ENCODE measurements around the gene ZNF138.

Gene ZNF138

DNA sequence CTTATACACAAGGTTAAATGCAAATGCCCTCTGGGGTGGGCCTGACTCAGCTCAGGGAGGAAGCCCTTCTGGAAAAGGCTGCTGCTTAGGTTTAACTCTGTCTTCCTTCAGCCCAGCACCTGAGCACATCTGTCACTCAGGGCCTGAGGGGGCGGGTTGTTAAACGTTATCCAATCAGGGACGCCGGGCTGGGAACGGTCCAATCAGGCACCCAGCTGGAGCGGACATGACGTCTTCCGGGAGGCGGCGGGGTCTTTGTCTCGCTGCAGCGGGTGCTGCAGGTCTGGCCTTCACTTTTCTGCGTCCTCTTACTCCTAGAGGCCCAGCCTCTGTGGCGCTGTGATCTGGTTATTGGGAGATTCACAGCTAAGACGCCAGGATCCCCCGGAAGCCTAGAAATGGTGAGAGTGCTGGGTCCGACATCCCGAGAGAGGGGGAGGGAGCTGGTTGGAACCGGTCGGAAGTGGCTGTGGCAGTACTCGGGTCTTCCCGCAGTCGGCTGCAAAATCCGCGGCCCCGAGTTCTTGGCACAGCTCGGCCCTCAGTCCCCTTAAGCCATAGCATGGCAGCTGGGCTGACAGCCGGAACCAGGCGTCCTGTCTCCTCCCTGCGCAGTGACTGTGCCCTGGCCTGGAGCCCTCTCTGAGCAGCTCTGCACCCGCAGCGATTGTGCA lies at the start of gene ZNF138:
TSS of gene ZNF138 (plus strand) at position 258 of the 674 bp plus-strand sequence. CDS start at position 399, 141 bp downstream.
- Histone ChIP-seq H3K4me3 (ENCODE audit: low read depth, low read length) (peak within 1 kb of the TSS; percentile 87), H3K27ac (ENCODE audit: extremely low read depth, low read depth, low read length) (peak within 1 kb of the TSS; percentile 72), H3K36me3 (ENCODE audit: control insufficient read depth in 2 of 2, insufficient read depth in 1 of 2, low read length in 2 of 2) (peaks cover 11 to 12% of the 10 kb centered on the region in 2 experiments; a peak in 2 of 3 replicates), H3K4me1 (ENCODE audit: control insufficient read depth, insufficient read depth, low read length) (no peaks in the 10 kb centered on the region), H3K9me3 (ENCODE audit: control insufficient read depth, insufficient read depth, low read depth, low read length) (no peaks in the 10 kb centered on the region)
- ChIA-PET POLR2A (interaction anchor here (0.6 to 1.3 kb wide), 11 partner anchors 9 to 579 kb away, joined by 3 to 9 read pairs (median 4); partner anchors contain the start of genes ERV3-1, ZNF107, ZNF680 and ZNF92), CTCF (interaction anchor here (0.6 kb wide), 1 partner anchor 1728 kb away, joined by 3 read pairs; no protein-coding TSS in a partner anchor)
- TF ChIP-seq EGR2 (tag by site-specific recombination; IDR thresholded peaks at IDR 0.05; ENCODE audit: low read depth) = no peak
- no peak for TF ChIP-seq YY1 (tag by site-specific recombination; IDR thresholded peaks at IDR 0.05)
- no peak for TF ChIP-seq OSR2 (tag by site-specific recombination; IDR thresholded peaks at IDR 0.05)
- no peak for TF ChIP-seq ZNF324 (tag by site-specific recombination; IDR thresholded peaks at IDR 0.05)
- TF ChIP-seq SCRT2 (tag by site-specific recombination; IDR thresholded peaks at IDR 0.05) = no peak
- TF ChIP-seq YY2 (tag by site-specific recombination; IDR thresholded peaks at IDR 0.05) = no peak
- TF ChIP-seq ZBTB17 (tag by site-specific recombination; IDR thresholded peaks at IDR 0.05) = peak; percentile 75
- no peak for TF ChIP-seq ZXDB (tag by site-specific recombination; IDR thresholded peaks at IDR 0.05)
- no peak for TF ChIP-seq ZNF777 (tag by site-specific recombination; IDR thresholded peaks at IDR 0.05; ENCODE audit: borderline replicate concordance)
- peak; percentile 54; the same call in 1 of the 2 replicates for TF ChIP-seq ZSCAN30 (tag by site-specific recombination; IDR thresholded peaks at IDR 0.05)
- TF ChIP-seq, protein P1, sequence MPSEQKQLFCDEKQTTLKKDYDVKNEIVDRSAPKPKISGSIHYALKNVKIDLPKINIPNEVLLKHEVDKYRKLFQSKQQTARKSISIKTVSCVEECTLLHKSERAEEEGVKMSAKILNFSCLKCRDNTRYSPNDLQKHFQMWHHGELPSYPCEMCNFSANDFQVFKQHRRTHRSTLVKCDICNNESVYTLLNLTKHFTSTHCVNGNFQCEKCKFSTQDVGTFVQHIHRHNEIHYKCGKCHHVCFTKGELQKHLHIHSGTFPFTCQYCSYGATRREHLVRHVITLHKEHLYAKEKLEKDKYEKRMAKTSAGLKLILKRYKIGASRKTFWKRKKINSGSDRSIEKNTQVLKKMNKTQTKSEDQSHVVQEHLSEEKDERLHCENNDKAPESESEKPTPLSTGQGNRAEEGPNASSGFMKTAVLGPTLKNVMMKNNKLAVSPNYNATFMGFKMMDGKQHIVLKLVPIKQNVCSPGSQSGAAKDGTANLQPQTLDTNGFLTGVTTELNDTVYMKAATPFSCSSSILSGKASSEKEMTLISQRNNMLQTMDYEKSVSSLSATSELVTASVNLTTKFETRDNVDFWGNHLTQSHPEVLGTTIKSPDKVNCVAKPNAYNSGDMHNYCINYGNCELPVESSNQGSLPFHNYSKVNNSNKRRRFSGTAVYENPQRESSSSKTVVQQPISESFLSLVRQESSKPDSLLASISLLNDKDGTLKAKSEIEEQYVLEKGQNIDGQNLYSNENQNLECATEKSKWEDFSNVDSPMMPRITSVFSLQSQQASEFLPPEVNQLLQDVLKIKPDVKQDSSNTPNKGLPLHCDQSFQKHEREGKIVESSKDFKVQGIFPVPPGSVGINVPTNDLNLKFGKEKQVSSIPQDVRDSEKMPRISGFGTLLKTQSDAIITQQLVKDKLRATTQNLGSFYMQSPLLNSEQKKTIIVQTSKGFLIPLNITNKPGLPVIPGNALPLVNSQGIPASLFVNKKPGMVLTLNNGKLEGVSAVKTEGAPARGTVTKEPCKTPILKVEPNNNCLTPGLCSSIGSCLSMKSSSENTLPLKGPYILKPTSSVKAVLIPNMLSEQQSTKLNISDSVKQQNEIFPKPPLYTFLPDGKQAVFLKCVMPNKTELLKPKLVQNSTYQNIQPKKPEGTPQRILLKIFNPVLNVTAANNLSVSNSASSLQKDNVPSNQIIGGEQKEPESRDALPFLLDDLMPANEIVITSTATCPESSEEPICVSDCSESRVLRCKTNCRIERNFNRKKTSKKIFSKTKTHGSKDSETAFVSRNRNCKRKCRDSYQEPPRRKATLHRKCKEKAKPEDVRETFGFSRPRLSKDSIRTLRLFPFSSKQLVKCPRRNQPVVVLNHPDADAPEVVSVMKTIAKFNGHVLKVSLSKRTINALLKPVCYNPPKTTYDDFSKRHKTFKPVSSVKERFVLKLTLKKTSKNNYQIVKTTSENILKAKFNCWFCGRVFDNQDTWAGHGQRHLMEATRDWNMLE (tag by site-specific recombination; conservative IDR thresholded peaks at IDR 0.05; ENCODE audit: low read depth) = peak; percentile 58
- TF ChIP-seq ZFHX2 (tag by site-specific recombination; conservative IDR thresholded peaks at IDR 0.05) = no peak
- TF ChIP-seq FEZF1 (tag by site-specific recombination; IDR thresholded peaks at IDR 0.05) = peak; percentile 41
- TF ChIP-seq ZNF2 (tag by site-specific recombination; IDR thresholded peaks at IDR 0.05) = peak; percentile 60
- TF ChIP-seq ZEB2 (tag by site-specific recombination; IDR thresholded peaks at IDR 0.05) = no peak
- TF ChIP-seq, protein P2, sequence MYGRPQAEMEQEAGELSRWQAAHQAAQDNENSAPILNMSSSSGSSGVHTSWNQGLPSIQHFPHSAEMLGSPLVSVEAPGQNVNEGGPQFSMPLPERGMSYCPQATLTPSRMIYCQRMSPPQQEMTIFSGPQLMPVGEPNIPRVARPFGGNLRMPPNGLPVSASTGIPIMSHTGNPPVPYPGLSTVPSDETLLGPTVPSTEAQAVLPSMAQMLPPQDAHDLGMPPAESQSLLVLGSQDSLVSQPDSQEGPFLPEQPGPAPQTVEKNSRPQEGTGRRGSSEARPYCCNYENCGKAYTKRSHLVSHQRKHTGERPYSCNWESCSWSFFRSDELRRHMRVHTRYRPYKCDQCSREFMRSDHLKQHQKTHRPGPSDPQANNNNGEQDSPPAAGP (tag by site-specific recombination; IDR thresholded peaks at IDR 0.05) = no peak
- TF ChIP-seq, protein P3, sequence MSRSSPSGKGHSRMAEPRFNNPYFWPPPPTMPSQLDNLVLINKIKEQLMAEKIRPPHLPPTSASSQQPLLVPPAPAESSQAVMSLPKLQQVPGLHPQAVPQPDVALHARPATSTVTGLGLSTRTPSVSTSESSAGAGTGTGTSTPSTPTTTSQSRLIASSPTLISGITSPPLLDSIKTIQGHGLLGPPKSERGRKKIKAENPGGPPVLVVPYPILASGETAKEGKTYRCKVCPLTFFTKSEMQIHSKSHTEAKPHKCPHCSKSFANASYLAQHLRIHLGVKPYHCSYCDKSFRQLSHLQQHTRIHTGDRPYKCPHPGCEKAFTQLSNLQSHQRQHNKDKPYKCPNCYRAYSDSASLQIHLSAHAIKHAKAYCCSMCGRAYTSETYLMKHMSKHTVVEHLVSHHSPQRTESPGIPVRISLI (tag by site-specific recombination; IDR thresholded peaks at IDR 0.05) = no peak
- TF ChIP-seq ZNF132 (tag by site-specific recombination; IDR thresholded peaks at IDR 0.05; ENCODE audit: borderline replicate concordance) = no peak
- no peak for TF ChIP-seq TRIM28 (IDR thresholded peaks at IDR 0.05; ENCODE audit: borderline replicate concordance, low read length)
- TF ChIP-seq, protein P4, sequence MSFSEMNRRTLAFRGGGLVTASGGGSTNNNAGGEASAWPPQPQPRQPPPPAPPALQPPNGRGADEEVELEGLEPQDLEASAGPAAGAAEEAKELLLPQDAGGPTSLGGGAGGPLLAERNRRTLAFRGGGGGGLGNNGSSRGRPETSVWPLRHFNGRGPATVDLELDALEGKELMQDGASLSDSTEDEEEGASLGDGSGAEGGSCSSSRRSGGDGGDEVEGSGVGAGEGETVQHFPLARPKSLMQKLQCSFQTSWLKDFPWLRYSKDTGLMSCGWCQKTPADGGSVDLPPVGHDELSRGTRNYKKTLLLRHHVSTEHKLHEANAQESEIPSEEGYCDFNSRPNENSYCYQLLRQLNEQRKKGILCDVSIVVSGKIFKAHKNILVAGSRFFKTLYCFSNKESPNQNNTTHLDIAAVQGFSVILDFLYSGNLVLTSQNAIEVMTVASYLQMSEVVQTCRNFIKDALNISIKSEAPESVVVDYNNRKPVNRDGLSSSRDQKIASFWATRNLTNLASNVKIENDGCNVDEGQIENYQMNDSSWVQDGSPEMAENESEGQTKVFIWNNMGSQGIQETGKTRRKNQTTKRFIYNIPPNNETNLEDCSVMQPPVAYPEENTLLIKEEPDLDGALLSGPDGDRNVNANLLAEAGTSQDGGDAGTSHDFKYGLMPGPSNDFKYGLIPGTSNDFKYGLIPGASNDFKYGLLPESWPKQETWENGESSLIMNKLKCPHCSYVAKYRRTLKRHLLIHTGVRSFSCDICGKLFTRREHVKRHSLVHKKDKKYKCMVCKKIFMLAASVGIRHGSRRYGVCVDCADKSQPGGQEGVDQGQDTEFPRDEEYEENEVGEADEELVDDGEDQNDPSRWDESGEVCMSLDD (tag by site-specific recombination; IDR thresholded peaks at IDR 0.05) = no peak
- TF ChIP-seq ZFP69B (tag by site-specific recombination; IDR thresholded peaks at IDR 0.05) = no peak
- no peak for TF ChIP-seq GLI4 (tag by site-specific recombination; IDR thresholded peaks at IDR 0.05)
- TF ChIP-seq, protein P5, sequence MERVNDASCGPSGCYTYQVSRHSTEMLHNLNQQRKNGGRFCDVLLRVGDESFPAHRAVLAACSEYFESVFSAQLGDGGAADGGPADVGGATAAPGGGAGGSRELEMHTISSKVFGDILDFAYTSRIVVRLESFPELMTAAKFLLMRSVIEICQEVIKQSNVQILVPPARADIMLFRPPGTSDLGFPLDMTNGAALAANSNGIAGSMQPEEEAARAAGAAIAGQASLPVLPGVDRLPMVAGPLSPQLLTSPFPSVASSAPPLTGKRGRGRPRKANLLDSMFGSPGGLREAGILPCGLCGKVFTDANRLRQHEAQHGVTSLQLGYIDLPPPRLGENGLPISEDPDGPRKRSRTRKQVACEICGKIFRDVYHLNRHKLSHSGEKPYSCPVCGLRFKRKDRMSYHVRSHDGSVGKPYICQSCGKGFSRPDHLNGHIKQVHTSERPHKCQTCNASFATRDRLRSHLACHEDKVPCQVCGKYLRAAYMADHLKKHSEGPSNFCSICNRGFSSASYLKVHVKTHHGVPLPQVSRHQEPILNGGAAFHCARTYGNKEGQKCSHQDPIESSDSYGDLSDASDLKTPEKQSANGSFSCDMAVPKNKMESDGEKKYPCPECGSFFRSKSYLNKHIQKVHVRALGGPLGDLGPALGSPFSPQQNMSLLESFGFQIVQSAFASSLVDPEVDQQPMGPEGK (tag by site-specific recombination; IDR thresholded peaks at IDR 0.05) = no peak
- TF ChIP-seq ZNF184 (tag by site-specific recombination; IDR thresholded peaks at IDR 0.05) = no peak
- no peak for TF ChIP-seq ZNF274 (IDR thresholded peaks at IDR 0.05; ENCODE audit: low read length)
- no peak for TF ChIP-seq ZNF274 (tag by site-specific recombination; IDR thresholded peaks at IDR 0.05; ENCODE audit: borderline replicate concordance)

All from HEK293 (cell line).